Fibroblast of lung (primary cell): Measurements from ENCODE around the gene GARIN5A.

Experiments used
- CTCF ChIP-seq, 2 donors: IDR thresholded peaks in 1 of 2; conservative IDR thresholded peaks in 1 of 2; 1 replicate in 1 of 2; 2 replicates in 1 of 2; pipeline ENCODE4 v1.5.1; 2011 to 2012; ENCODE audit warnings: low read length in 2 of 2, control low read depth in 1 of 2, inconsistent platforms in 1 of 2, low read depth in 1 of 2, mild to moderate bottlenecking in 1 of 2
- EZH2 ChIP-seq: IDR thresholded peaks from 2 replicates; pipeline ENCODE4 v1.5.1; 2012; ENCODE audit warnings: low read length, control low read depth, mild to moderate bottlenecking; ENCODE audit errors: missing control alignments

DNA sequence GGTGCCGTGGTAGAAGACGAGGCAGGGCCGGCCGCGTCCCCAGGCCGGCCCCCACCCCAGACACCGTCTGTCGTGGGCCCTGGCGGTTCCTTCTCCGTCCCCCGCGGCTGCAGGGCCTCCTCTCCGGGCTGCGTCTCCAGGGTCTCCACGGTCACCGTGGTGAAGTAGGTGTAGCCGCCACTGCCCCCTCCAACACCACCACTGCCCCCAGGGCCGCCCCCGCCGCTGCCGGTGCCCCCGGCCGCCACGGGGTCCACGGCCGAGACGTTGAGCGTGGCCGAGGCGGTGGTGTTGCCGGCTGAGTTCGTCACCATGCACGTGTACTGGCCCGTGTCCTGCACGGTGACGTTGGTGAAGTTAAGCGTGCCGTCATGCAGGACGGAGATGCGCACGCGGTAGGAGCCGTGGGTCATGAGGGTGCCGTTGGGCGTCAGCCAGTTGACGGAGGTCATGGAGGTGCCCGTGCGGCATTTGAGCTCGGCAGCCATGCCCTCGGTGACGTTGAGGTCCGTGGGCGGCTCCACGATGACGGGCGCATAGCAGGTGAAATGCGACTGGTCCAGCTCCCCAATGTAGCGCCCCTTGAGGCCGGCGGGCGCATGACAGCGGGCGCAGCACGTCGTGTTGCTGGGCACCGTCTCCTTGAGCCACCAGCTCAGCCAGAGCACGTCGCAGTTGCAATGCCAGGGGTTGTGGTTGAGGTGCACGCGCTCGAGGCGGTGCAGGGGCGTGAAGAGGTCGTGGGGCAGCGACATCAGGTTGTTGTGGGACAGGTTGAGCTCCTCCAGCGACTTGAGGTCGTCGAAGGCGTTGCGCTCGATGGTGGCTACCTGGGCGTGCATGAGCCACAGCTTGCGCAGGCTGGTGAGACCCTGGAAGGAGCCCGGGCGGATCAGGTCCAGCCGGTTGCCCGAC lies 41.7 kb upstream of the GARIN5A start:
- no peak for TF ChIP-seq CTCF (conservative IDR thresholded peaks at IDR 0.05 in 1 of 2, IDR thresholded peaks at IDR 0.05 in 1 of 2; ENCODE audit: low read depth in 1 of 2, low read length in 2 of 2)
- TF ChIP-seq EZH2: no peak
